PC-9 (cell line): ENCODE results near the gene HOXD3. TPM values are rescaled to one million over a fixed set of nuclear protein-coding genes. Genes with fewer than 3 reads are reported as not detected.

Source experiments
- BruUV-seq: library from RNA; stranded (reverse); fragments of 400-500 nt; replicated peaks from 2 replicates; lab custom pipeline; 2021; lab: Mats Ljungman, UMichigan
- CTCF ChIA-PET: fragments of 300-600 bp; sonication (Branson Sonifier 250); formaldehyde crosslinking; loops from one replicate; lab custom pipeline; 2022; ENCODE audit warnings: antibody characterized with exemption; lab: Charles Lee
- POLR2A ChIA-PET: fragments of 300-600 bp; sonication (Branson Sonifier 250); formaldehyde crosslinking; loops from one replicate; lab custom pipeline; 2022; ENCODE audit warnings: antibody characterized with exemption; ENCODE audit not compliant: unreplicated experiment; lab: Charles Lee
- DNase-seq, 2 experiments: peaks; one replicate each; pipeline versions ENCODE4 v3.0.0 to v3.0.0-alpha.2; 2015 to 2022; ENCODE audit warnings: mixed read lengths in 1 of 2
- H2AFZ ChIP-seq: fragments of 200-600 bp; sonication (generic); 2 replicates; pipeline ENCODE4 v1.8.1; 2017; ENCODE audit warnings: antibody characterized with exemption
- H3F3A ChIP-seq: fragments of 200-600 bp; sonication (generic); 2 replicates; pipeline ENCODE4 v1.8.1; 2017; ENCODE audit warnings: antibody characterized with exemption, mild to moderate bottlenecking, low read depth; ENCODE audit not compliant: insufficient read depth
- H3K27ac ChIP-seq: fragments of 200-600 bp; sonication (generic); 2 replicates; pipeline ENCODE4 v1.6.1; 2016; ENCODE audit warnings: mixed run types
- H3K27me3 ChIP-seq: fragments of 200-600 bp; sonication (generic); 2 replicates; pipeline ENCODE4 v1.6.1; 2016; ENCODE audit warnings: low read depth, mixed run types; ENCODE audit not compliant: insufficient read depth
- H3K36me3 ChIP-seq: fragments of 200-600 bp; sonication (generic); 2 replicates; pipeline ENCODE4 v1.6.1; 2016; ENCODE audit warnings: low read depth, mixed run types
- H3K4me1 ChIP-seq: fragments of 200-600 bp; sonication (generic); replicated peaks from 2 replicates; pipeline ENCODE4 v1.6.1; 2016; ENCODE audit warnings: mixed run types; ENCODE audit not compliant: insufficient read depth
- H3K4me2 ChIP-seq: fragments of 200-600 bp; sonication (generic); 2 replicates; pipeline ENCODE4 v1.6.1; 2017; ENCODE audit warnings: mixed run types
- H3K4me3 ChIP-seq: fragments of 200-600 bp; sonication (generic); 2 replicates; pipeline ENCODE4 v1.6.1; 2016; ENCODE audit warnings: mixed run types
- H3K79me2 ChIP-seq: fragments of 200-600 bp; sonication (generic); 2 replicates; pipeline ENCODE4 v1.6.1; 2017; ENCODE audit warnings: low read depth, mixed run types
- H3K9me2 ChIP-seq: fragments of 200-600 bp; sonication (generic); 2 replicates; pipeline ENCODE4 v1.8.1; 2017; ENCODE audit warnings: mild to moderate bottlenecking; ENCODE audit not compliant: insufficient read depth
- H3K9me3 ChIP-seq: fragments of 200-600 bp; sonication (generic); 2 replicates; pipeline ENCODE4 v1.8.1; 2016; ENCODE audit warnings: low read depth; ENCODE audit not compliant: insufficient read depth
- H4K20me1 ChIP-seq: fragments of 200-600 bp; sonication (generic); 2 replicates; pipeline ENCODE4 v1.8.1; 2017; ENCODE audit not compliant: insufficient read depth
- EZH2 ChIP-seq: fragments of 200-600 bp; sonication (generic); IDR thresholded peaks from 2 replicates; pipeline ENCODE4 v1.8.0; 2017; ENCODE audit warnings: antibody characterized with exemption, low read depth
- intact Hi-C: fragments of 100-400 bp; cut with micrococcal nuclease; formaldehyde crosslinking; loops from one replicate; pipeline ENCODE4 v1.10.0; 2022; ENCODE audit not compliant: unreplicated experiment
- total RNA-seq: library from RNA; stranded (reverse); gene quantifications from 2 replicates; pipeline ENCODE4 v1.2.3, GENCODE V29; 2021
- TF ChIP-seq, protein P1 (sequence below): fragments of 200-600 bp; sonication (generic); conservative IDR thresholded peaks from 2 replicates; pipeline ENCODE4 v1.6.1; 2017; ENCODE audit warnings: mixed run types, antibody characterized with exemption, mild to moderate bottlenecking, moderate library complexity

Gene HOXD3
- total RNA-seq, 1 experiment from 2014 or later, result not detected

DNA sequence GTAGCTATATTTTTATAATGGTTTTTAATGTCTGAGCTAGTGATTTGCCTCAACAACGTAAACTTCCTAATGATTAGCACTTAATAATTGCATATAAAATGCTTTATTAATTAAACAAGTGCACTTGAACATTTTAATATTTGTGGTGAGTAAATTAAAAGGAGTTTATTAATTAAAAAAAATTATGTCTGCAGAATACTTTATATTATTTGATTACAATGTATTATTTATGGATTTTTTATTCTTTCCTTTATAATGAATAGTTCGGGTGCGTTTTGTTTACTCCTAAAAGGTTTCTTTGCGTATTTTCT lies 25.3 kb upstream of the HOXD3 start:
- H4K20me1 ChIP-seq, result no peaks in the 10 kb centered on the region
- BruUV-seq, result no TSS peak
- no peak for DNase-seq
- H3K9me3 ChIP-seq, result no peaks in the 10 kb centered on the region
- no peaks in the 10 kb centered on the region for H3K79me2 ChIP-seq
- H3K4me2 ChIP-seq, result no peak overlapping the region
- ChIA-PET POLR2A (no interaction called here), CTCF (interaction anchor here (1.6 kb wide), 1 partner anchor 520 kb away, joined by 5 read pairs; no protein-coding TSS in a partner anchor)
- no peaks in the 10 kb centered on the region for H3K4me1 ChIP-seq
- TF ChIP-seq, protein P1, sequence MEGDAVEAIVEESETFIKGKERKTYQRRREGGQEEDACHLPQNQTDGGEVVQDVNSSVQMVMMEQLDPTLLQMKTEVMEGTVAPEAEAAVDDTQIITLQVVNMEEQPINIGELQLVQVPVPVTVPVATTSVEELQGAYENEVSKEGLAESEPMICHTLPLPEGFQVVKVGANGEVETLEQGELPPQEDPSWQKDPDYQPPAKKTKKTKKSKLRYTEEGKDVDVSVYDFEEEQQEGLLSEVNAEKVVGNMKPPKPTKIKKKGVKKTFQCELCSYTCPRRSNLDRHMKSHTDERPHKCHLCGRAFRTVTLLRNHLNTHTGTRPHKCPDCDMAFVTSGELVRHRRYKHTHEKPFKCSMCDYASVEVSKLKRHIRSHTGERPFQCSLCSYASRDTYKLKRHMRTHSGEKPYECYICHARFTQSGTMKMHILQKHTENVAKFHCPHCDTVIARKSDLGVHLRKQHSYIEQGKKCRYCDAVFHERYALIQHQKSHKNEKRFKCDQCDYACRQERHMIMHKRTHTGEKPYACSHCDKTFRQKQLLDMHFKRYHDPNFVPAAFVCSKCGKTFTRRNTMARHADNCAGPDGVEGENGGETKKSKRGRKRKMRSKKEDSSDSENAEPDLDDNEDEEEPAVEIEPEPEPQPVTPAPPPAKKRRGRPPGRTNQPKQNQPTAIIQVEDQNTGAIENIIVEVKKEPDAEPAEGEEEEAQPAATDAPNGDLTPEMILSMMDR, result no peak
- TF ChIP-seq EZH2, result no peak
- H3K9me2 ChIP-seq, result no peaks in the 10 kb centered on the region
- peaks cover 32% of the 10 kb centered on the region for H3K27me3 ChIP-seq
- no peaks in the 10 kb centered on the region for H3K36me3 ChIP-seq
- intact Hi-C loops, result no loop called here
- no peak overlapping the region for H3K27ac ChIP-seq
- H3K4me3 ChIP-seq, result no peak overlapping the region
- H2AFZ ChIP-seq, result no peak overlapping the region
- no peaks in the 10 kb centered on the region for H3F3A ChIP-seq

DNA sequence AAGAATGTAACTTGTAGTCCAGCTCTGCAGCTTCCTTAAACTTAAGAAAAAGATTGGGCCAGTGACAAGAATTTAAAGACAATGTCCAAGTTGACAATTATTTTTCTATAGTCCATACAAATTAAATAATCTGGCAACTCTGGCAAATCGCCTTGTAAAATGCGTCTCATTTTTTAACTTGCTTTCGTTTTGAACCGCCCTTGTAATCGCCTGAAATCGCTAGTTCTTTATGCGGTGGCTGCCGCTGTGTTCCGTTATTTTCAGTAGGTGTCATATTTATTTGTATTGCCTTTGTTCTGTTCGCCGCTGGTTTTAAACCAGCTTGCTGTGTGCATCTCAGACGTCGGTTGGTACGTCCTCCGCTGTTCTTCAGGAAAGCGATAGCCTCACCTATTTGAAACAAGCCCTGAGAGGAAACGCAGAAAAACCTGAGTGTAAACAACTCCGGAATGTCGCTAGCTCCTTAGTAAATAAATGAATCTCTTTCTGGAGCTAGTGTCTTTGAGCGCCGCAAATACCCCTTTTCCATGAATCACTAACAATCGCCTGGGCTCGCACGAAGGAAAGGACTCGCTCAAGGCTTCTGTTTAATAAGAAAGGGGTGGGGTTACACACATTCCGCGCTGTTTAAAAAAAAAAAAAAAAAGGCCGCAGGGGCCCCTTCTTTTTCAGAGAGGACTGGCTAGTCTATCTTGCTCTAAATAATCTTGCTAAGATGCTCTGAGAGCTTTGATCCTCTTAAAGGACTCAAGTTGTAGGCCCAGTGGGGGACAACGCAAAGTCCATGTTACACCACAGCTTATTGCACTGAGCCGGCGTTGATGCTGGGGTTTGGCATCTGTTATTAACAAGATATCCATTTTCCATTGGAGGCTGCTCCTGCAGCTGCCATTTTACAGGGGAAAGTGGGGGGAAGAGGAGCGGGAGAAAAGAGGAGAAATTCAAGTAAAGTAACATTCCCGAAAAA lies 24.6 kb upstream of the HOXD3 start:
- H2AFZ ChIP-seq, result no peak overlapping the region
- no peak overlapping the region for H3K27ac ChIP-seq
- H3K4me1 ChIP-seq, result no peaks in the 10 kb centered on the region
- ChIA-PET POLR2A (no interaction called here), CTCF (interaction anchor here (1.2 to 1.6 kb wide), 2 partner anchors 322 to 519 kb away, joined by 5 to 9 read pairs; no protein-coding TSS in a partner anchor)
- H3K36me3 ChIP-seq, result no peaks in the 10 kb centered on the region
- no peaks in the 10 kb centered on the region for H3K79me2 ChIP-seq
- H3K4me2 ChIP-seq, result no peak overlapping the region
- peaks cover 32% of the 10 kb centered on the region for H3K27me3 ChIP-seq
- H3K4me3 ChIP-seq, result no peak overlapping the region
- no peaks in the 10 kb centered on the region for H3K9me3 ChIP-seq
- H3K9me2 ChIP-seq, result no peaks in the 10 kb centered on the region
- DNase-seq, result no peak
- no peak for TF ChIP-seq EZH2
- TF ChIP-seq, protein P1, result no peak
- H3F3A ChIP-seq, result no peaks in the 10 kb centered on the region
- no peaks in the 10 kb centered on the region for H4K20me1 ChIP-seq
- no TSS peak for BruUV-seq
- intact Hi-C loops, result no loop called here

DNA sequence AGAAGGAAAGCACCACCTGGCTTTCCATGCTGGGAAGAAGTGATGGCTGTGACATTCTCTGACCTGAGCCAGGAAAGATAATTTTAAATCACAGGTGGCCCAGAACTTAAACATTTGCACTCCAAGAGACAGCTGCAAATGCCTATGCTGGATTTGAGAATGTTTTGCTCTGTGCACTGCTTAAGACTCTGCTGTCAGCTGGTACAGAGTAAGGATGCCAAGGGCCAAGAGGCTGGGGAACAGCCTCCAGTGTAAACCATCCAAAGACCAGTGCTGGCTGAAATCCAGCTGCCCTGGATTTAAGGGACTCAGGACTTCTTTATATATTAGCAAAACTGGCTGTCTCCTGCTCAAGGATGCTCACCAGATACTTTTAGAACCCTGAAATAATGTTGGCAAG lies 23.7 kb upstream of the HOXD3 start:
- no peak overlapping the region for H3K27ac ChIP-seq
- POLR2A ChIA-PET, result no interaction called here
- H3K9me3 ChIP-seq, result no peaks in the 10 kb centered on the region
- H3K36me3 ChIP-seq, result no peaks in the 10 kb centered on the region
- H2AFZ ChIP-seq, result no peak overlapping the region
- no peaks in the 10 kb centered on the region for H3K9me2 ChIP-seq
- H3K4me3 ChIP-seq, result no peak overlapping the region
- no peaks in the 10 kb centered on the region for H3F3A ChIP-seq
- no peaks in the 10 kb centered on the region for H4K20me1 ChIP-seq
- CTCF ChIA-PET, result interaction anchor here (1.2 kb wide), 1 partner anchor 322 kb away, joined by 9 read pairs; no protein-coding TSS in a partner anchor
- TF ChIP-seq EZH2, result no peak
- TF ChIP-seq, protein P1, result no peak
- peaks cover 28% of the 10 kb centered on the region for H3K27me3 ChIP-seq
- no peak for DNase-seq
- intact Hi-C loops, result no loop called here
- H3K4me2 ChIP-seq, result no peak overlapping the region
- BruUV-seq, result no TSS peak
- no peaks in the 10 kb centered on the region for H3K79me2 ChIP-seq
- no peaks in the 10 kb centered on the region for H3K4me1 ChIP-seq
